CD4-positive, alpha-beta T cell treated with Interleukin-2 at 100 ng/mL for 4 hours (primary cell): Measurements from ENCODE around the gene NPR3.

Source experiments
- DNase-seq: peaks from one replicate; pipeline ENCODE4 v3.0.0-alpha.2; 2020; ENCODE audit warnings: low spot score

Gene NPR3

DNA sequence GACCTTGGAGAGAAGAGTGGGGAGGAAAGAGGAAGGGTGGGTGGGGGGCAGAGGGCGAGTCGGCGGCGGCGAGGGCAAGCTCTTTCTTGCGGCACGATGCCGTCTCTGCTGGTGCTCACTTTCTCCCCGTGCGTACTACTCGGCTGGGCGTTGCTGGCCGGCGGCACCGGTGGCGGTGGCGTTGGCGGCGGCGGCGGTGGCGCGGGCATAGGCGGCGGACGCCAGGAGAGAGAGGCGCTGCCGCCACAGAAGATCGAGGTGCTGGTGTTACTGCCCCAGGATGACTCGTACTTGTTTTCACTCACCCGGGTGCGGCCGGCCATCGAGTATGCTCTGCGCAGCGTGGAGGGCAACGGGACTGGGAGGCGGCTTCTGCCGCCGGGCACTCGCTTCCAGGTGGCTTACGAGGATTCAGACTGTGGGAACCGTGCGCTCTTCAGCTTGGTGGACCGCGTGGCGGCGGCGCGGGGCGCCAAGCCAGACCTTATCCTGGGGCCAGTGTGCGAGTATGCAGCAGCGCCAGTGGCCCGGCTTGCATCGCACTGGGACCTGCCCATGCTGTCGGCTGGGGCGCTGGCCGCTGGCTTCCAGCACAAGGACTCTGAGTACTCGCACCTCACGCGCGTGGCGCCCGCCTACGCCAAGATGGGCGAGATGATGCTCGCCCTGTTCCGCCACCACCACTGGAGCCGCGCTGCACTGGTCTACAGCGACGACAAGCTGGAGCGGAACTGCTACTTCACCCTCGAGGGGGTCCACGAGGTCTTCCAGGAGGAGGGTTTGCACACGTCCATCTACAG is 760 bp downstream of the NPR3 start:
- no peak for DNase-seq

DNA sequence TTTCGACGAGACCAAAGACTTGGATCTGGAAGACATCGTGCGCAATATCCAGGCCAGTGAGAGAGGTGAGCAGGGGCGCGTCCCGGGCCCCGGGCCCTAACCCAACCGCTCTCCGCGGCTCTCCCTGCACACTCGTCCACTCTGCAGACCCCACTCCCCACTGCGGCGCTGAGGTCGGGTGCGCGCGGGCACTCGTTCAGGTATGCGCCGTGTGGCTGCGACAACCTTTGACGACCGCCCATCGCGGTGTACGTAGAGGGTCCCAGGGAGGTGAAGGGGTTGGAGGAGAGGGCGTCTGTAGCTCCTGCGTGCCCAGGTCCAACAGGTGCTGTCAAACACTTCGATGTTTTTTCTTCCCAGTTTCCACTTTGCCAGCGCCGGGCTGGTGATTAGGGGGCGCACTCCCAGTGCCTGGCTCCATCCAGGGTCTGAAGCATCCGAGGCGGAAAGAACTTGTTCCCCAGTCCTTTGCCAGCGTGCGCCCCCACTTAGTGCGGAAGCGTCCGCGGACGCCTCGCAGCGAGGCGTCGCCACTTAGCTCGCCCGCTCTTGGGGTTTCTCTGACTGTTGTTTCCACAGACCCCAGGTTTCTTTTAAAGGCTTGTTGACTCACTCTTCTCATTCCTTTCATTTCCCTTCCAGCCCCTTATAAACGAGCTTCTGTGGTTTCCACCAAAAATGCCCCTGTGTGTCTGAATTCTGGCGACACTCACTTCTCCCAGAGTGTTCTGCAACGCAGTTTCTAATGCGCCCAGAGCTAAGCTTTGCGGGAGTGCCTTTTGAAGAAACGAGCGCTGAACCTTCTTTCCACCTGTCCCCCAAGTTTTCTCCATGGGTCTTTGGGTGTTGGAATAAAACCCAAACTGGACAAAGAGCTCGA is 1.6 kb downstream of the NPR3 start:
- DNase-seq: no peak

DNA sequence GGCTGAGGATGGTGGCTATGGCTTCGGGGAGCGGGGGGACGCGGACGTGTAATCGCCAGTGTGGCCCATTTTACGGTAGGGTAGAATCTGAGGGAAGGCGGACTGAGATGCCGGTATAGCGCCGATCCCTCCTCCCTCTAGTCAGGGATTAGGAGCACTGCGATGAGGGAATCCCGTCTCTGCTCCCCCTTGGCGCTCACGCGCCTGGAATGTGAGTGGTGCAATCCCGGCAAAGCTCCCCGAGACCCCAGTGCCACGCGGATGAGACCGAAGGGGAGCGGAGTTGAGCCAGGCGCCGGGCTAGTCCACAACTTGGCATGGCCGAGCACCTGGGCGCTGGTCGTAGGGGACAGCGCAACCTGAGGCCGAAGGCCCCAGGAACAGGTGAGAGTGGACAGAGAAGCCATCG is 2.2 kb downstream of the NPR3 start:
- DNase-seq: no peak

DNA sequence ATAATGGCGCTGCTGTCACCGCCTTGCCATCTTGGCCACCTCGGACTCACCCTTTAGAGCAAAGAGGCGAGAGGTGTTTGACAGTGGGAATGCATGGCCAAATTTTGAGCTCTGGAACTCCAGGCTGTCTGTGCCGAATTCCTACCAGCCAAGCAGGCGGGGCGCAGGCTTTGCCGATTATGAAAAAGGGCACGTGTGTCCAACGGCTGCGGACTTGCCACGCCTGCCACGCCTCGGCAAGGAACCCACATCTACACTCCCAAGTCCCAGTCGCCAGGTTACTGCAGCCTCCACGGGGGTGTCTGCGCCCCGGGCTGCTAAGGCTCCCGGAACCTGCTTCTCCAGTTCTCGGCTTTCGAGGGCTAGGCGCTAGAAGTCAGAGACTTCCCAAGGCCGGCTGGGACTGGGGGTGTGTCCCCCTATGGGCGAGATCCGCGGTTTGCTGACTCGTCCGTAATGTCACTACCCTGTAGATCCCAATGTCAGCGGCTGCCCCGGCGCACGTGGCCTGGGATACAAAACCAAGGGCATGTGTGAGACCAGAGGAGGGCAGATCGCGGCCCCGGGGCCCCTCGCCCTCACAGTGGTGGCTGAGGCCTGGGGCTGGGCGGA is 2.8 kb downstream of the NPR3 start:
- DNase-seq: no peak

DNA sequence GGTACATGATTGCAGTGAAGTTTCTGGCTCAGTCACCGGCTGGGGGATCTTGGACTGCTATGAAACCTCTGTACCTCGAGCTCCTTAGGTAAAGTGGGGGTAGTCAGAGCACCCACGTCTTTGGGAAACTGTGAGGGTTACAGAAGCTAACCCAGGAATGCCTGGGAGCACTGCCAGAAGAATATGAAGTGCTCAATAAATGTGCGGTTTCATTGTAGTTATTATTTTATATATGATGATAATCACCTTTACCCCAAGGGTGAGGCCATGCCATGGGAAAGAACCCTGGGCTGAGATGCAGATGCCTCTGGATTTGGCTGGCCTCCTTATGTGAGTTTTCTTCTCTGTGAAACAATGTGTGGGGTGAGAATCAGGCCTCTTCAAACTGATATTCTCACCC is 3.7 kb downstream of the NPR3 start:
- no peak for DNase-seq

DNA sequence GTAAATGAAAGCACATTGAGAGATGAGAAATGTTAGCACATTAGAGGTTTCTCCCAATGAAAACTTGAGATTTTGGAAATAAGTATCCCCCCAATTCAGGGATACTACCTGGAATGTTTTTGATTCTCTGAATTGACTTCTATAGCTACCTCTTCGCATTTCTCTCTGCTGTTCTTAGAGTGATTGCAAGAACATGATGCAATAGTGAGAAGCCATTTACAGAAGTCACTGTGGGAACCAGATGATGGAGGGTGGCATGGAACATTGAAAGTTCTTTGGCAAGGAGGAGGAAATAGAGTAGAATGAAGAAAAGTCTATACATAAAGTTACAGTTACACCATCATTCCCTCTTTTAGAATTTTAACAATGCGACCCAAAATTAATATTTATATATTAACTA is 9.2 kb downstream of the NPR3 start:
- DNase-seq: no peak

DNA sequence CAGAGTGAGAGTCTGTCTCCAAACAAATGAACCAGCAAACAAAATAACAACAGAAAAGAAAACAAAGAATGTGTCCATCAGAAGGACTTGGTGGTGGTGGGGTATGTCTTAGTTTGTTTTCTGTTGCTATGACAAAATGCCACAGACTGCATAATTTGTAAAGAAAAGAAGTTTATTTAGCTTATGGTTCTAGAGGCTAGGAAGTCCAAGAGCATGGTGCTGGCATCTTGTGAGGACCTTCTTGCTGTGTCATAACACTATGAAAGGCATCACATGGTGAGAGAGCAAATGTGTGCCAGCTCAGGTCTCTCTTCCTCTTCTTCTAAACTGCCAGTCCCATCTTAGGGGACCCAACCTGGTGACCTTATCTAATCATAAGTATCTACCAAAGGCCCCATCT is 10.5 kb downstream of the NPR3 start:
- DNase-seq: no peak

DNA sequence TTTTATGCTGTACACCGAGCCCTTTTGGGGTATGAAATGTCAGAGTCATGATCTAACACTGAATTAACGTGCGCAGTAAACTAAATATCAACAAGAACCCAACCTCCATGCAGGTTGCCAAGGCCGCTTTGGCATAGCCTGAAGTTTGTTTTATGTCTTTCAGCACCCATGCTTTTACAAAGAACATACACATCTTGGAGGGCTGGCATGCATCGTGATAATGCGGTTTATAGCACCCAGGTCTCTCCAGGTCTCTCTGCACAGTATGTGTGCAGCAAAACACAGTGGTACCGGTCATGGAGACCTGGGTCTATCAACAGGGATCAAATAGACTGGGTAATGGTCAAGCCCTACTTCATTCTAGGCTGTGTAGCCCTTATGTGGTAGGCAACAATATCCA is 11.8 kb downstream of the NPR3 start:
- no peak for DNase-seq

DNA sequence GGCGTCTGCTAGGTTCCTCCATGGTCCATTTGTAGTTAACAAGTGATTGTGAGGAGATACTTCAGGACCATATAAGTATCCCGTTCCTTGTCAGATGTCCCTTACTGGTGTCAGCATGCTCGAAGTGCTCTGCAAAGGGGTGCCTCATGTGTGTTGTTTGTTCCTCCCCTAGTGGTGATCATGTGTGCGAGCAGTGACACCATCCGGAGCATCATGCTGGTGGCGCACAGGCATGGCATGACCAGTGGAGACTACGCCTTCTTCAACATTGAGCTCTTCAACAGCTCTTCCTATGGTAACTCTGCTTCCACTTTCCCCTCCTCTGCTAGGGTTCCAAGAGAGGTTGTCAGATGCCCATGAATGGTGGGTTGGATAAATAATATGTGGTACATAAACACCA is 13.4 kb downstream of the NPR3 start:
- no peak for DNase-seq

DNA sequence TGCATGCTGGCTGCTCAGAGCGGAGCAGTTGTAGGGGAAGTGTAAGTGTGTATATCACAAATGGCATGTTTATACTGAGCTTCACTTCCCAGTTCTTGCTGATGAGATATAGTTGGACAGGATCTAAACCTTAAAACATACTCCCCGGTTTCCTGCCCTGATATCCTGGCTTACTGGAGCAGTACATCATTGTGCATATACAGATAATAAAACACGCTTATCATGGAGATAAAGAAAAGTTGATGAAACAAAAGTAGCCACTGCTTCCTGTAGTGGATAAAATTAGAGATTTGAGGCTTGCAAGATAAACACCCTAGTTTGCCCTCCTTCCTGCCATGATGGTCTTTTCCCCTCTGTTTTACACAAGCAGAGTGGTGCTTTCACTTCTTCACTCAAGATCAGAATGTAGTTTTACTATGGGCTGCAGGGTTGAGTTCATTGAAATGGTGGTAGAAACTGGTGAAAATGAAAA is 15.0 kb downstream of the NPR3 start:
- DNase-seq: no peak

DNA sequence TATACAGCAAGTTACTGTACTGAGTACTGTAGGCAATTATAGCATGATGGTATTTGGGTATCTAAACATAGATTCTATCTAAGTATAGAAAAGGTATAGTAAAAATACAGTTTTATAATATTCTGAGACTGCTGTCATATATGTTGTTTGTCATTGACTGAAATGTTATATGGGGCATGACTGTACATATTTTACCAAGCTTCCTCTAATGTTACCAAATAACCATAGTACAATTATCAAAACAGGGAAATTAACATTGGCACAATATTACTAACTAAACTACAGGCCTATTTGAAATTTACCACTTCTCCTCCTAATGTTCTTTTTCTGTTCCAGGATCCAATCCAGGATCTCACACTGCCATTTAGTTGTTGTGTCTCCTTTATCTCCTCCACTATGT is 18.5 kb downstream of the NPR3 start:
- no peak for DNase-seq

DNA sequence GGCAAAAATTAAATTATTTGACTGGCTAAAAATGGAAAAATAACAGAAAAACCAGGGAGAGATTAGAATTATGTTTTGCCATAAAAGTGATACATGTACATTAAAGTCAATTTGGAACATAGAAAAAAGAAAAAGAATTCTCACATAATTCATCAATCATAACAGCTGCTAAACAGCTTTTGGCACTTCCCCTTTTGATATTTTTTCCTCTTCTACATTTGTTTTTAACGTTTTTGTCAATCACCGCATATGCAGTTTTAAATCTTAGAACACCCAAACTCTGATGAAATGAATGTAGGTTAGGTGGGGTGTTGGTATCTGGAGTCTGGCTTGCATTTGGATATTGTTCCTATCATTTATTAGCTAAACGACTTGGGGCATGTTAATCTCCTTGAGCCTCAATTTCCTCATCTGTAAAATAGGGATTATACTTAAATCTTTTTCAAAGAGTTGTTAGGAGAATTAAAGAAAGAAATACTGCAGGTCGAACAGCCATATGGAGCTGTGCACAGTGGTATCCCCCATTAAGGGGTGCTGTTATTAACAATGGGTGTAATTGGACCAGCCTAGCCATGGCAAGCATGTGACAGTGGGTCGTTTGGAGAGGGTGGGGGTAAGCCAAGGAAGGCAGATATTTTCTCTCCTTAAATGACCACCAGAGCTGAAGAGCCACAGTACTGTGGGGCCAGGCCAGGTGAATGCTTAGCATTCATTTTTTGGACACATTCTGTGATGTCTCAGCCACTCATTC is 22.6 kb downstream of the NPR3 start:
- no peak for DNase-seq

DNA sequence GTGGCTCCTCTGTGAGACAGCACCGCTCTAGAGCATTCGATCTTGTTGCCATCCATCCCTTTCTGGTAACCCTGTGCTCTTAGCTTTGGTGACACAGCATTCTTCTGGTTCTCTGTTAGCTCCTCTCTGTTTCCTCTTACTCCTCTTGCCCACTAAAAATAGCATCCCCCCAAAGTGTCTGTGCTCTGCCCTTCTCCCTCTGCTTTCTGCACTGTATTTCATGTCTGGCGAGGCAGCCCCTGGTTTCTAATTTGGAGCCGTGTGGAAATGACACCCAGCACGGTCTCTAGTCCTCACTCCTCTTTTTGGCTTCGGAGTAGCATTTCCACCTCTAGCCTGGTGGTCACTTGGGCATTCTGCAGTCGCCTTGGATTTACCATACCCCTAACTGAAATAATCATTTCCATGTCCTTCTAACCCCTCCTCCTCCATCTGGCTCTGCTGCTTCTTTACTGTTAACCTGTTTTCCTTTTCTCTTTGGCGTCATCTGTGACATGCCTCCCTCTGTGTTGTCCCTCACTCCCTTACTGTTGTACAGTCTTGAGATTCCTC is 23.8 kb downstream of the NPR3 start:
- DNase-seq: no peak

DNA sequence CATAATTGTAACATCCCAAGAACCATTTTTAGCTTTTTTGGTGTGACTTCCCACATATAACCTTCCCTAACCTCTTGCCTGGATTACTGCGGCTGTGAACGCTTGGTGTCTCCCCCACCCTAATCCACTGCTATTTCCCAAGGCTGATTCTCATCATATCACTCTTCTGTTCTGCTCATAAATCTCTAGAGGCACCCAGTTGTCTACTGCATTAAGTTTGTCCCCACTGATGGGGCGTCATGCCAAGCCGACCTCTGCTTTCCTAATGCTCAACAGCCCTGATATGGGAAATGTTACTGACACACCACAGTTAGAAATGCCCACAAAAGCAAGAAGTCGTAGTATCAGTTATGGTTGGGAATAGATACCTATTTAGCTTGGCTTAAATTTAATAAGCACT is 24.4 kb downstream of the NPR3 start:
- no peak for DNase-seq

DNA sequence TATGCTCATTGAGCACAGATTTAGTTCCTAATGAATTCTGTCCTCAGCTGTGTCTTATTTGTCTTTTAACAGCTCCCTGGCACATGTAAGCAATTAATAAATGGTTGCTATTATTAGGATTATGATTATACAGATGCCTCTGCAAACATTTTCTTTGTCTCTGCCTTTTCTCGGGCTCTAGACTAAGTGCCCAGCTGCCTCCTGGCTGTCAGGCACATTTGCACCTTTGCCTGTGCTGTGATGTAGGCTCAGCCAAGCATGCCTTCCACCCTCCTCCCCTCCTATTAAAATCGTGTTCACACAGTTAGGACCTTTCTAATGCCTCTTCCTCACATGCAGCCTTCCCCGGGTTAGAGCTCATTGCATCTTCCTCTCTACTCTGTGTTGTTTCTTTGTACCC is 25.7 kb downstream of the NPR3 start:
- DNase-seq: no peak

DNA sequence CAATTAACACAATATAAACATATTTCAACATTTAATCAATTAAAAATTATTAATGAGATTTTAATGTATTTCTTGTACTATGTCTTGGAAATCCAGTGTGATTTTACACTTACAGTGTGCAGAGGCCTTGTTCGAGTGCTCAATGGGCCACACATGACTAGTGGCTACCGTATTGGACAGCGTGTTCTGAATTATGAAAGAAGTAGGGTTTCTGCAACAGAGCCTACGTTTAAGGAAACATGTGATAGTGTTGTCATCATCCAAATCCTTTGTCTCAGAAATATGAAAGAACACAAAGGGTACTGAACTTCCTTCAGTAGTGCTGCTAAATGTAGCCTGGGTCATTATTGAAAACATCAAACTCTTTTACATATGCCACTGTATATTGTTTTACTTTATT is 29.5 kb downstream of the NPR3 start:
- DNase-seq: no peak

DNA sequence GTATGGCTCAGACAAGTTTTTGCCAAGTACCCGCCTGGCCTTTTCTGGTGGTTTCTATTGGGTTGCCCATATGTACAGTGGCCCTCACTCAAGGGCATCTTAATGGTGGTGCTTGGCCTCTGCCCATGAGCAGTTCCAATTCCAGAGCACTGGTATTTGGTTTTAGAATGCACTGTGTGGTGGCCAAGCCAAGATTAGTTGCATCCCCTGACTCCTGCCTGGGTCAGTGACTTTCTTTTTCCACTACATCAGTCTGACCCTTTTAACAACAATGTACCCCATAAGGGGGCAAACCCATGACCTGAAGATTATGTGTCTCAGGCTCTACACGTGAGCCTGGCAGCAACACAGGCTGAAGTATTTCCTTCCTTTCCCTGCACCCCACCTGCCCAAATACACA is 34.2 kb downstream of the NPR3 start:
- no peak for DNase-seq

DNA sequence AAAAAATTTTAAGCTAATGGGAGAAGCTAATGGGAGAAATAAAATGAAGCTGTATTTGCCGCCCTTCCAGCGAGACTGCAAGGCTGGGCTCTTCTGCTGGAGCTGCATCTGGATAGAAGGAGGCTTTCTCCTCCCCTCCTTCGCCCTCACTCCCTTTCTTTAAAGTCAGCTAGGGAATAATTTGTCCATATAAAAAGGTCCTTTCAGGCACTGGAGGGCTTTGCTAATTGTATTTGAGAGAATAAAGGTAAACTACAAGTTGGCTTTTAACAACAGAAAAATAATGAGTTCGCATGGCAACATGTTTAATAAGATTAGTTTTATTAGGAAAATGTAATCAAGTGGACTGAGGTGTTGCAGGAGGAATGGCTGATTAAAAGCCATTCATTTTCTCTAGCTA is 41.3 kb downstream of the NPR3 start:
- no peak for DNase-seq

DNA sequence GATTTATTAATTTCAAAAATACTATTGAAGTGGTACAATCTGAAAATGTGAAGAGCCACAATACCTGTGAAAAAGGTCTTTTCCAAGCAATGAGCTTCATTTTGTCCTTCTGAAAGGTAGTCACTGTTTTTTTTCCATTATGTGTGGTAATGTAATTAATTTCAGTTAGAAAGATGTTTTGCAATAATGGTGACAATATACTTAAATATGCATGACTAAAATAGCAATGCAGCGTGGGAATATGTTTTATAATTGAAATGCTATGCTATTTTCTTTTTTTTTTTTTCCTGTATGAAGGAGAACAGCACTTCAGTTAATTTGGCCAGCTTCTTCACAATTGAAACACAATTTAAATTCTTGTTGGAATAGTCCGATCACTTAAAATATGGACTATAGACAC is 41.9 kb downstream of the NPR3 start:
- DNase-seq: no peak

DNA sequence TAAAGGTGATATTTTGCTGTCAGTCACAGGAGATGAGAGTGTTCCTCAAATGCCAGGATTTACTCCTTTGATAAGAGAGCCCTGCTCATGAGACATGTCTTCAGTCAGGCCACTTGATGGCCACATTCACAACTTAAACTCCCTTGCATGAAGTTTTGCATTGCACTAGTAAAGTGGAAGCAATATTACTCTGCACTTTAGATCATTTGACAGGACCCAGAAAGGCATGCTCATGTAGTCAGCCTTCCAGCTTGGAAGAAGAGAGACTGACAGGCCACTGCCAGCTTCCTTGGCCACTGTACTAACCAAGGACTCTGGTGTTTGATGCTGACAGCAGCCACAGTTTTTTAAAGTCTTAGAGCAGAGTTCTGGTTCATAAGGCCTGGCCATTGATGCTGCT is 42.6 kb downstream of the NPR3 start:
- no peak for DNase-seq

DNA sequence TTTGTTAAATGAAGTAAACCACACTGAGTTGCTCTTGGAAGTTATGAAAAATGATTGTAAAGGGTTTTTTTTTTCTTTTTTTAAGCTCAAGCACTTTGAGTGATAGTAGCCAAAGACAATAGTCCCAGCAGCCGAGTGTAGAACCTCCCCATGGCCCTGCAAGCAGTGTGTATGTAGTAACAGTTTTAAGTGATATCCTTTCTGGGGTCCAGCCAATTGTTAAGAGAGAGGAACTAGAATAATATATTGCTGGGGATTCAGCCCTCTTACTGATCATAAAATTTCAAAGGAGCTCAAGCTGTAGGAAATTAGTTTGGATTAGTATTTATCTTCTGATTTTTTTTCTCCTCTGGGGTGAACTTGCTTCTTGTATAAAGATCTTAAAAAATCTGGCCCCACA is 43.2 kb downstream of the NPR3 start:
- DNase-seq: no peak

DNA sequence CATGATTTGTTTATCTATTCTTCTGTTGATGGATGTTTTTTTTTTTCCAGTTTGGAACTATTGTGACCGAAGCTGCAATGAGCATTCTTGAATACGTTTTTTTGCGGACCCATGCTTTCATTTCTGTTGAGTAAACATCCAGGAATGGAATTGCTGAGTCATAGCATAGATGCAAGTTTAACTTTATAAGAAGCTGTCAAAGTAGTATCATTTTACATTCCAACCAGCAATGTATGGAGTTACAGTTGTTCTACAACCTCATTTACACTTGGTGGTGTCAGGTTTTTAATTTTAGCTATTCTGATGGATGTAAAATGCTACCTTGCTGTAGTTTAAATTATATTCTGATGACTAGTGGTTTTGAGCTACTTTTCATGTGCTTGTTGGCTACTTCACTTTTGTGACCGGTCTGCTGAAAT is 49.0 kb downstream of the NPR3 start:
- DNase-seq: no peak
